Sciatic nerve (tissue), 2 donors: ENCODE data around the gene SDR9C7. TPM values are rescaled to one million over a fixed set of nuclear protein-coding genes. Genes with fewer than 3 reads are reported as not detected.
"Not testable (repeated sequence)": the region's sequence is repeated elsewhere in the genome, so short reads cannot be mapped to it uniquely, and the experiment has no call there.

Experiments
- ATAC-seq: fragments of 200-7000 bp; cut with Tn5 transposase; one replicate; pipeline ENCODE4 v1.9.1; 2020; ENCODE audit warnings: mild to moderate bottlenecking, moderate library complexity
- DNase-seq: peaks from one replicate; pipeline ENCODE4 v3.0.0-alpha.2; 2020; ENCODE audit warnings: low spot score
- intact Hi-C: fragments of 100-400 bp; cut with DNase I; formaldehyde crosslinking; loops from one replicate; pipeline ENCODE4 v1.14.2; 2022
- total RNA-seq: library from RNA; stranded (reverse); fragmentation: NEBNext Ultra II Directional; extraction: Animal tissue kit (Norgen Biotek cat#: 25700); gene quantifications from one replicate; pipeline ENCODE4 v1.2.1, GENCODE V29; 2021
- donor health status: DM: no; HTN: no; CAD: no.
- donor health status: DM: no; HTN: no; CAD: no.

Gene SDR9C7
- total RNA-seq, 1 donor from 2014 or later: 0.18 TPM

- intact Hi-C loops: no loop called here
- no peak for DNase-seq
- no peak for ATAC-seq
Measured at GRCh38 chr12:56884421-56884820, 49.8 kb downstream of the SDR9C7 start.

GRCh38 chr12:56882407-56882806, 51.8 kb downstream of the SDR9C7 start:
- intact Hi-C loops, ATAC-seq, DNase-seq: not testable (repeated sequence)

GRCh38 chr12:56880125-56880992, 53.8 kb downstream of the SDR9C7 start:
- no peak for ATAC-seq
- intact Hi-C loops: no loop called here
- DNase-seq: no peak

- intact Hi-C loops, DNase-seq: not testable (repeated sequence)
Measured at GRCh38 chr12:56879240-56880124, 54.7 kb downstream of the SDR9C7 start.

GRCh38 chr12:56878010-56878339, 56.2 kb downstream of the SDR9C7 start:
- no peak for DNase-seq
- ATAC-seq: no peak
- intact Hi-C loops: no loop called here

More at GRCh38 chr12:56879240-56880124, 54.7 kb downstream of the SDR9C7 start:
- not testable (repeated sequence) for ATAC-seq

GRCh38 chr12:56877195-56878009, 56.8 kb downstream of the SDR9C7 start:
- DNase-seq: no peak
- no peak for ATAC-seq
- intact Hi-C loops: no loop called here

GRCh38 chr12:56874821-56875220, 59.4 kb downstream of the SDR9C7 start:
- intact Hi-C loops: no loop called here
- ATAC-seq: no peak
- DNase-seq: no peak

- no peak for DNase-seq
- ATAC-seq: no peak
- intact Hi-C loops: no loop called here
Measured at GRCh38 chr12:56873382-56873781, 60.8 kb downstream of the SDR9C7 start.

Other genes with a start within 250 kb of the SDR9C7 start
- gene PTGES3, start 246.1 kb downstream of the SDR9C7 start, total RNA-seq: 157 TPM
- 690 TPM for gene NACA, start 209.1 kb downstream of the SDR9C7 start, total RNA-seq
- 6.4 TPM for gene PRIM1, start 182.1 kb downstream of the SDR9C7 start, total RNA-seq
- 0.67 TPM for gene HSD17B6, start 171.1 kb downstream of the SDR9C7 start, total RNA-seq
- gene RDH16, start 23.2 kb upstream of the SDR9C7 start, total RNA-seq: 1.4 TPM
- 6.2 TPM for gene ZBTB39, start 72.1 kb upstream of the SDR9C7 start, total RNA-seq
- gene TAC3, start 82.1 kb upstream of the SDR9C7 start, total RNA-seq: not detected
- gene MYO1A, start 115.7 kb upstream of the SDR9C7 start, total RNA-seq: 0.36 TPM
- 13.1 TPM for gene NEMP1, start 144.4 kb upstream of the SDR9C7 start, total RNA-seq
- gene NAB2, start 154.7 kb upstream of the SDR9C7 start, total RNA-seq: 52.7 TPM
- gene STAT6, start 177.0 kb upstream of the SDR9C7 start, total RNA-seq: 187 TPM
- gene LRP1, start 194.1 kb upstream of the SDR9C7 start, total RNA-seq: 760 TPM
- not detected for gene LRP1-AS, start 213.2 kb upstream of the SDR9C7 start, total RNA-seq